ENCODE data around the gene TIMM10B.

GRCh38 chr11:6529266-6529665 lies 48.0 kb downstream of the TIMM10B start:
- TF ChIP-seq JUNB (IDR thresholded peaks at IDR 0.05) (no peak), RAD21 (conservative IDR thresholded peaks at IDR 0.05 in 1 of 2, IDR thresholded peaks at IDR 0.05 in 1 of 2) (no peak), POLR2A (IDR thresholded peaks at IDR 0.05; ENCODE audit: low read length) (no peak), E2F6 (IDR thresholded peaks at IDR 0.05; ENCODE audit: borderline replicate concordance, low read depth) (no peak), CTCF (IDR thresholded peaks at IDR 0.05) (no peak), EHMT2 (IDR thresholded peaks at IDR 0.05; ENCODE audit: low read depth) (no peak), MYC (IDR thresholded peaks at IDR 0.05; ENCODE audit: borderline replicate concordance, low read length) (no peak)
